COLO829 (cell line): Measurements from ENCODE around the gene EIF4G3.
A peak's percentile ranks its signal among the peaks of the same experiment; 100 is the strongest.

Source experiments
- DNase-seq: peaks from one replicate; pipeline ENCODE4 v3.0.0; 2012; ENCODE audit warnings: low spot score

The EIF4G3 gene

GRCh38 chr1:20987831-20988825, 188.6 kb downstream of the EIF4G3 start:
- DNase-seq: no peak

GRCh38 chr1:20983297-20983889, 193.3 kb downstream of the EIF4G3 start:
- no peak for DNase-seq

- DNase-seq: no peak
Measured at GRCh38 chr1:20982316-20982715, 194.4 kb downstream of the EIF4G3 start.

GRCh38 chr1:20981915-20982314, 194.8 kb downstream of the EIF4G3 start:
- peak; percentile 17 for DNase-seq

- no peak for DNase-seq
Measured at GRCh38 chr1:20980051-20980450, 196.6 kb downstream of the EIF4G3 start.

- no peak for DNase-seq
Measured at GRCh38 chr1:20978413-20978812, 198.3 kb downstream of the EIF4G3 start.

- DNase-seq: no peak
Measured at GRCh38 chr1:20975668-20976067, 201.0 kb downstream of the EIF4G3 start.

GRCh38 chr1:20974951-20975350, 201.7 kb downstream of the EIF4G3 start:
- DNase-seq: no peak

GRCh38 chr1:20974069-20974468, 202.6 kb downstream of the EIF4G3 start:
- DNase-seq: no peak

- DNase-seq: no peak
Measured at GRCh38 chr1:20972855-20973254, 203.8 kb downstream of the EIF4G3 start.

GRCh38 chr1:20964540-20965484, 211.9 kb downstream of the EIF4G3 start:
- DNase-seq: no peak

- DNase-seq: no peak
Measured at GRCh38 chr1:20962576-20963258, 214.0 kb downstream of the EIF4G3 start.

- DNase-seq: no peak
Measured at GRCh38 chr1:20958430-20958829, 218.3 kb downstream of the EIF4G3 start.

- no peak for DNase-seq
Measured at GRCh38 chr1:20956272-20956671, 220.4 kb downstream of the EIF4G3 start.

GRCh38 chr1:20950679-20951078, 226.0 kb downstream of the EIF4G3 start:
- DNase-seq: no peak

GRCh38 chr1:20949871-20950590, 226.7 kb downstream of the EIF4G3 start:
- no peak for DNase-seq

- no peak for DNase-seq
Measured at GRCh38 chr1:20948101-20948500, 228.6 kb downstream of the EIF4G3 start.

- DNase-seq: no peak
Measured at GRCh38 chr1:20947409-20947808, 229.3 kb downstream of the EIF4G3 start.

- DNase-seq: no peak
Measured at GRCh38 chr1:20936621-20937020, 240.1 kb downstream of the EIF4G3 start.

- no peak for DNase-seq
Measured at GRCh38 chr1:20936216-20936615, 240.5 kb downstream of the EIF4G3 start.

- no peak for DNase-seq
Measured at GRCh38 chr1:20935717-20936116, 241.0 kb downstream of the EIF4G3 start.
